Heart left ventricle (tissue), 13 donors: Measurements from ENCODE around the gene RANGAP1.

Source experiments
- CTCF ChIP-seq, 12 donors: fragments of 200-600 bp; sonication (generic) in 4 of 12; IDR thresholded peaks; one replicate each; pipeline versions ENCODE4 v1.5.0 to v1.8.0; 2018 to 2022; ENCODE audit warnings: antibody characterized with exemption in 12 of 12, mild to moderate bottlenecking in 5 of 12
- POLR2A ChIP-seq, 2 donors: fragments of 450-650 bp; IDR thresholded peaks; one replicate each; pipeline ENCODE4 v1.6.1; 2017; ENCODE audit warnings: antibody characterized with exemption in 2 of 2, mild to moderate bottlenecking in 2 of 2, moderate library complexity in 2 of 2
- donor health status: ischemic (EF 13 %, LVEDD 7.1; RV severe dilation, severe dysfunction).
- donor health status: DM: no; HTN: yes; CAD: no.
- donor health status: DM: no; HTN: no; CAD: no.
- donor health status: ischemic (EF 25% LVEDD 6.9; RV normal size, moderate dysfunction).
- donor health status: ischemic (EF 25% LVEDD 5.7; RV mildly dilated, moderate dysfunction).
- donor health status: ischemic (EF 35%, LVEDD 5.7; RV mildly dilated, moderate dysfunction).
- donor health status: nonischemic (EF 11% LVEDD 7.7; RV severe dilation, severe dysfunction).
- donor health status: DM: yes; HTN: yes; CAD: no.
- donor health status: PGD.
- donor health status: ischemic (EF 29% LVEDD 5.4; RV normal size, mild dysfunction).
- donor health status: nonischemic (EF 23%, LVEDD 6.1; RV moderate dilation, normal function).

GRCh38 chr22:41250127-41250526 is 35.9 kb downstream of the RANGAP1 start:
- TF ChIP-seq CTCF (IDR thresholded peaks at IDR 0.05) (no peak), POLR2A (IDR thresholded peaks at IDR 0.05) (no peak)
